Cardiac septum (tissue), 1 donor: ENCODE results near the gene ZNF550. TPM values are rescaled to one million over a fixed set of nuclear protein-coding genes. Genes with fewer than 3 reads are reported as not detected.
A peak's percentile ranks its signal among the peaks of the same experiment; 100 is the strongest.
"Not testable (repeated sequence)": the region's sequence is repeated elsewhere in the genome, so short reads cannot be mapped to it uniquely, and the experiment has no call there.

Source experiments
- DNase-seq: peaks from one replicate; pipeline ENCODE4 v3.0.0-alpha.2; 2020; ENCODE audit warnings: low spot score
- intact Hi-C: fragments of 100-400 bp; cut with DNase I; formaldehyde crosslinking; loops from one replicate; pipeline ENCODE4 v1.14.0; 2022
- total RNA-seq: library from RNA; stranded (reverse); fragmentation: NEBNext Ultra II Directional; extraction: Animal tissue kit (Norgen Biotek cat#: 25700); gene quantifications from one replicate; pipeline ENCODE4 v1.2.1, GENCODE V29; 2021
- donor health status: DM: no; HTN: no; CAD: no.

The ZNF550 gene
- total RNA-seq, 1 donor from 2014 or later, result 9.9 TPM

- intact Hi-C loops, result no loop called here
- no peak for DNase-seq
Observed at GRCh38 chr19:57552432-57552831, 7.2 kb downstream of the ZNF550 start.

GRCh38 chr19:57546513-57546912, 13.2 kb downstream of the ZNF550 start:
- no peak for DNase-seq
- intact Hi-C loops, result no loop called here

GRCh38 chr19:57537953-57538547, 21.6 kb downstream of the ZNF550 start:
- intact Hi-C loops, result no loop called here
- DNase-seq, result no peak

GRCh38 chr19:57527136-57527881, 32.4 kb downstream of the ZNF550 start, which contains the start of gene ZNF549:
TSS of gene ZNF549 (plus strand) at chr19:57527356. CDS start at chr19:57527574, 218 bp downstream.
- peak; percentile 93 for DNase-seq
- intact Hi-C loops, result loop anchor here (2.0 kb wide), 1 partner anchor 31 kb away; the partner anchor contains the start of gene ZNF550

- DNase-seq, intact Hi-C loops: not testable (repeated sequence)
Observed at GRCh38 chr19:57518021-57518420, 41.6 kb downstream of the ZNF550 start.

- intact Hi-C loops, result no loop called here
- DNase-seq, result no peak
Observed at GRCh38 chr19:57515255-57515654, 44.4 kb downstream of the ZNF550 start.

- intact Hi-C loops, result no loop called here
- DNase-seq, result no peak
Observed at GRCh38 chr19:57512845-57513244, 46.8 kb downstream of the ZNF550 start.

GRCh38 chr19:57511484-57511883, 48.2 kb downstream of the ZNF550 start:
- intact Hi-C loops, result no loop called here

GRCh38 chr19:57506163-57506562, 53.5 kb downstream of the ZNF550 start:
- DNase-seq, result no peak
- intact Hi-C loops, result no loop called here

More at GRCh38 chr19:57511484-57511883, 48.2 kb downstream of the ZNF550 start:
- no peak for DNase-seq

GRCh38 chr19:57500400-57500799, 59.3 kb downstream of the ZNF550 start:
- intact Hi-C loops, DNase-seq: not testable (repeated sequence)

- intact Hi-C loops, result not testable (repeated sequence)
- DNase-seq, result peak; percentile 96
Observed at GRCh38 chr19:57499680-57500395, 59.8 kb downstream of the ZNF550 start, which contains the start of gene ZNF773. TSS of gene ZNF773 (plus strand) at chr19:57499938. CDS start at chr19:57500081, 143 bp downstream.

GRCh38 chr19:57499332-57499679, 60.4 kb downstream of the ZNF550 start:
- intact Hi-C loops, DNase-seq: not testable (repeated sequence)

- intact Hi-C loops, DNase-seq: not testable (repeated sequence)
Observed at GRCh38 chr19:57488299-57488644, 71.4 kb downstream of the ZNF550 start.

- peak; percentile 93 for DNase-seq
- intact Hi-C loops, result not testable (repeated sequence)
Observed at GRCh38 chr19:57487477-57488298, 72.0 kb downstream of the ZNF550 start, which contains the start of gene ZNF419. TSS of gene ZNF419 (plus strand) at chr19:57487750. CDS start at chr19:57487951, 201 bp downstream.

Other genes with a start within 250 kb of the ZNF550 start
- gene ZNF543, start 239.4 kb downstream of the ZNF550 start, total RNA-seq, result 6.1 TPM
- 10.0 TPM for gene ZNF304, start 208.6 kb downstream of the ZNF550 start, total RNA-seq
- gene TRAPPC2B, start 196.3 kb downstream of the ZNF550 start, total RNA-seq, result 10.2 TPM
- 4.0 TPM for gene ZNF547, start 196.3 kb downstream of the ZNF550 start, total RNA-seq
- gene ZNF548, start 170.0 kb downstream of the ZNF550 start, total RNA-seq, result 16.1 TPM
- 10.1 TPM for gene ZNF17, start 148.7 kb downstream of the ZNF550 start, total RNA-seq
- gene ZNF749, start 124.5 kb downstream of the ZNF550 start, total RNA-seq, result 4.0 TPM
- 3.0 TPM for gene VN1R1, start 102.7 kb downstream of the ZNF550 start, total RNA-seq
- 23.7 TPM for gene ZNF772, start 82.3 kb downstream of the ZNF550 start, total RNA-seq
- 8.7 TPM for gene ZNF419, start 72.1 kb downstream of the ZNF550 start, total RNA-seq
- gene ZNF773, start 59.9 kb downstream of the ZNF550 start, total RNA-seq, result 5.5 TPM
- 3.6 TPM for gene ZNF549, start 32.5 kb downstream of the ZNF550 start, total RNA-seq
- 4.8 TPM for gene ZNF416, start 19.0 kb upstream of the ZNF550 start, total RNA-seq
- gene ZIK1, start 24.3 kb upstream of the ZNF550 start, total RNA-seq, result 4.5 TPM
- 3.5 TPM for gene ZNF530, start 40.0 kb upstream of the ZNF550 start, total RNA-seq
- 16.5 TPM for gene ZNF134, start 54.4 kb upstream of the ZNF550 start, total RNA-seq
- 14.2 TPM for gene ZNF211, start 73.3 kb upstream of the ZNF550 start, total RNA-seq
- gene ZSCAN4, start 109.1 kb upstream of the ZNF550 start, total RNA-seq, result 0.16 TPM
- 3.7 TPM for gene ZNF551, start 122.1 kb upstream of the ZNF550 start, total RNA-seq
- 6.0 TPM for gene ZNF154, start 149.3 kb upstream of the ZNF550 start, total RNA-seq
- 8.1 TPM for gene ZNF671, start 167.8 kb upstream of the ZNF550 start, total RNA-seq
- gene ZNF776, start 187.0 kb upstream of the ZNF550 start, total RNA-seq, result 10.0 TPM
- gene ZNF586, start 209.8 kb upstream of the ZNF550 start, total RNA-seq, result 16.8 TPM